ENCODE results near the gene CCL4. TPM values are rescaled to one million over a fixed set of nuclear protein-coding genes. Genes with fewer than 3 reads are reported as not detected.
"Not testable (repeated sequence)": the region's sequence is repeated elsewhere in the genome, so short reads cannot be mapped to it uniquely, and the experiment has no call there.

Gene CCL4
- total RNA-seq, 1 donor from 2014 or later = 7.1 TPM

DNA sequence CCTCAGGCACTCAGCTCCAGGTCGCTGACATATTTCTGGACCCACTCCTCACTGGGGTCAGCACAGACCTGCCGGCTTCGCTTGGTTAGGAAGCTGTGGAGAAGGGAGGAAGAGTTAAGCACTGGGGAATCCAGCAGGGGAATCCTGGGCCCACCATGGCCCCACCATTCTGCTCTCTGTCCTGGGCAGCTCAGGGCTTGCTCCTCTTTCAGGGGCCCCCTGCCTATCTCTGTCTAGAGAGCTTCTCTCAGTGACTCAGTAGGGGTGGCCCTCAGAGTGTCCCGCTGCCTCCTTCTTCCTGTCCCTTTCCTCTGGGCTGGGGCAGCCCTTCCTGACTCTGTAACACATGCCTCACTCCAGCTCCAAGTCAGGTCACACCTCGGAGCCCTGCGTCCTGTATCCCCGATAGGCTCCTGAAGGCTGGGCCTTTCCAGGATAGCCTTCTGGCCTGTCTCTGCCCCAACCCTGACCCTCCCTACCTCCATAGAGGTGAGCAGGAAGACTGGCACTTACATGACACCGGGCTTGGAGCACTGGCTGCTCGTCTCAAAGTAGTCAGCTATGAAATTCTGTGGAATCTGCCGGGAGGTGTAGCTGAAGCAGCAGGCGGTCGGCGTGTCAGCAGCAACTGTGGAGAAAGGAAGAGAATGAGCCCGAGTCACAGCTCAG, 14.8 kb upstream of the CCL4 start:
- no peak for DNase-seq

DNA sequence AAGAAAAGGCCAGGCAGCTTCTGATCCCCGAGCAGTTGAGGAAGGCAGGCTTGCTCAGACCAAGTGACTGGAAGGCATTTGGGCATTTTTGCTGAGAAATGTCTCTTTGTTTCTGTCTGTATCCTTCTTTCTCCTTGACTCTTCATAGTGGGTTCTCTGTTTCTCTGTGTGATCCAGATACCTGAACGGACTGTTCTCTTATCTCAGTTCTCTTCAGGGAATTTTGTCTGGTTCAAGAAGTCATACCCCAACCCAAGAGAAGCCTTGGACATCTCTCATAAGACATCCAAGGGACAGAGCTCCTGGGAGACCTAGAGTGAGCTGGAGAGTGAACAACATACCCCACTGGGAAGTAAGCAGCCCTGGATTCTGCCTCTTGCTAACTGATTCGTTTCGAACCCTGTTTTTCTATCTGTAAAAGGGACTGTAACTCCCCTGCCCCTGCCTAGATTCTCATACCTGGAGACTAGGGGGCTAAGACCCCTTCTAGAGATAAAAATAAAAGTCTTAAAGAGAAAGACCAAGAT, 14.2 kb upstream of the CCL4 start:
- no peak for DNase-seq

GRCh38 chr17:36089888-36090836, 13.5 kb upstream of the CCL4 start, which contains the start of gene CCL3:
TSS of gene CCL3 (minus strand) at chr17:36090143. CDS start at chr17:36090058, 85 bp downstream.
- peak; percentile 4 for DNase-seq

GRCh38 chr17:36092230-36092629, 11.4 kb upstream of the CCL4 start:
- DNase-seq = no peak

GRCh38 chr17:36092715-36093114, 10.9 kb upstream of the CCL4 start:
- not testable (repeated sequence) for DNase-seq

DNA sequence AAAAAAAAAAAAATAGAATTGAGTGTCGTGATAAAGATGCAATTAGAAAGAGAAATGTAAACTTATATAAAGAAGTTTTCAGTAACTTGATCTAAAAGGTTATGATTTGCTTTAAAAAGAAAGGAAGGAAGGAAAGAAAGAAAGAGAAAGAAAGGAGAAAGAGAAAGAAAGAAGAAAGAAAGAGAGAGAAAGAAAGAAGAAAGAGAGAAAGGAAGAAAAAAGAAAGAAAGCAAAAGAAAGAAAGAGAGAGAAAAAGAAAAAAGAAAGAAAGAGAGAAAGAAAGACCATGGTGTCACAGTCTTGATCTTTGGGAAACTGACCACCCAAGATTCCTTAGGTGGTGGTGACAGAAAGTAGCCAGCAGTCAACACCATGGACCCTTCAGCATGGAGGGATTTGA, 9.4 kb upstream of the CCL4 start:
- no peak for DNase-seq

- DNase-seq = no peak
Observed at GRCh38 chr17:36094746-36095145, 8.9 kb upstream of the CCL4 start.

DNA sequence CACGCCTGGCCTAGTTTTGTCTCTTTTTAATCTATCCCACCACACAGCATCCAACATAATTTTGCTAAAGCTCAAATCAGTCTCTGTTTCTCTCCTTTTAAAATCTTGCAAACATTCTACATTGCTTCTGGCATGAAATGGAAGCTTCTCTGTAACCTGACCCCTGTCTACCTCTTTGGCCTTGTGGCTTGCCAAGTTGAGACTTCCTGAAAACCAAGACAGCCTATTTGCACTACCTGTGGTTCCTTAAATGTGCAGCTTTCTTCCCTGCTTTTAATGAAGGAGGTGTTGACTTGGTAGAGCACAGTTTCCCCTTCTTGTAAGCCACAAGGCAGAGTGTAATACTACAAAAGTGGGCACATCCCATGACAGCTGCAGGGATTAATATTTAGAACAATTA, 7.6 kb upstream of the CCL4 start:
- DNase-seq = no peak

GRCh38 chr17:36099004-36099403, 4.6 kb upstream of the CCL4 start:
- not testable (repeated sequence) for DNase-seq

DNA sequence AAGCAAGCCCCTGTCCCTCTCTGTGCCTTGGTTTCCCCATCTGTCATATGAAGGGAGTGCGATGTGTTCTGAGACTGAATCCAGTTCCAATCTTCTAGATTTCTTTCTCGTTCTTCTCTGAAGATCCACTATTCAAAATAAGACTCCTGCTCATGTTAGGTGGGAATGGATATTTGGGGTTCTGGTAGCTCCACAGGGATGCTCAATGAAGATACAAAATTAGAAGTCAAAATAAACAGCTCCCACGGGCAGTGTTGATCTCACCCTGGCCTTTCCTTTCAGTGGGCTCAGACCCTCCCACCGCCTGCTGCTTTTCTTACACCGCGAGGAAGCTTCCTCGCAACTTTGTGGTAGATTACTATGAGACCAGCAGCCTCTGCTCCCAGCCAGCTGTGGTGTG, 619 bp downstream of the CCL4 start:
- not testable (repeated sequence) for DNase-seq

GRCh38 chr17:36104701-36105181, 1.1 kb downstream of the CCL4 start:
- no peak for DNase-seq

- DNase-seq = no peak
Observed at GRCh38 chr17:36105781-36106492, 2.3 kb downstream of the CCL4 start.

- DNase-seq = no peak
Observed at GRCh38 chr17:36106493-36106835, 2.8 kb downstream of the CCL4 start.

GRCh38 chr17:36107660-36108059, 4.0 kb downstream of the CCL4 start:
- DNase-seq = no peak

DNA sequence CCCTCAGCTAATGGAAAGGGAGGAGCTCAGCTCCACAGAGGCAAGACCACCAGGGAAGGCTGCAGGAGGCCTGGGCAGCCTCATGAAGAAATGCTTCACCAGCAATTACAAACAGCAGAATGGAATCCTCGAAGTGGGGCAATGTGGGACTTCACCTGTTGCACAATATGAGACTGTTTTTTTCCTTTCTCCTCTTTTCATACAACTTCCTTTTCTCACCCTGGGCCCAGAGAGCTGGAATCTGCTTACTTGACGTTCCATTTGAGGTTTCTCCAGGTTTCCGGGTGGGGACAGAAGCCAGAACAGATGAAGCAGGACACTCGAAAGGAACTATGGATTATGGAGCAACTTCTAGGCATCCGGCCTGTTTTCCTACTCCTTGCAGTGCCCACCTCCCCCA, 4.6 kb downstream of the CCL4 start:
- not testable (repeated sequence) for DNase-seq

GRCh38 chr17:36111068-36111490, 7.5 kb downstream of the CCL4 start:
- DNase-seq = no peak

GRCh38 chr17:36112572-36112971, 8.9 kb downstream of the CCL4 start:
- DNase-seq = no peak

DNA sequence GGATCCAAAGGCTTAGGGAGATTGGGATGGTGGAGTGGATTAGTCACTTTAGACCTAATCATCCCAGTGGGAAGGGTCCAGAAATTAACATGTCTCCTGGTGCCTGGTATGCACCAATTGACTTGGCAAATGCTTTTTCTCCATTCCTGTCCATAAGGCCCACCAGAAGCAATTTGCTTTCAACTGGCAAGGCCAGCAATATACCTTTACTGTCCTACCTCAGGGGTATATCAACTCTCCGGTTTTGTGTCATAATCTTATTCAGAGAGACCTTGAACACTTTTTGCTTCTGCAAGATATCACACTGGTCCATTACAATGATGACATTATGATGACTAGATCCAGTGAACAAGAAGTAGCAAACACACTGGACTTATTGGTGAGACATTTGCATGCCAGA, 9.5 kb downstream of the CCL4 start:
- not testable (repeated sequence) for DNase-seq

- not testable (repeated sequence) for DNase-seq
Observed at GRCh38 chr17:36114971-36115648, 11.5 kb downstream of the CCL4 start.

DNA sequence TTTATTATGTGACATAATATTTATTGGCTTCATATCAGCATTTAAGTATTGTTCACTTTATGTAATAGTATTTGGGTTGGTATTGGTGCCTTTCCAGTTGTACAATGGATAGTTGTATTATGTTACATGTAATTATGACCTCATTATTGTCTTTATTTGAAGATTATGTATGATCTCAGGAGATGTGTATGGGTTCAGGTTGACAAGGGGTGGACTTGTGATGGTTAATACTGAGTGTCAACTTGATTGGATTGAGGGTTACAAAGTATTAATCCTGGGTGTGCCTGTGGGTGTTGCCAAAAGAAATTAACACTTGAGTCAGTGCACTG, 12.0 kb downstream of the CCL4 start:
- not testable (repeated sequence) for DNase-seq

DNA sequence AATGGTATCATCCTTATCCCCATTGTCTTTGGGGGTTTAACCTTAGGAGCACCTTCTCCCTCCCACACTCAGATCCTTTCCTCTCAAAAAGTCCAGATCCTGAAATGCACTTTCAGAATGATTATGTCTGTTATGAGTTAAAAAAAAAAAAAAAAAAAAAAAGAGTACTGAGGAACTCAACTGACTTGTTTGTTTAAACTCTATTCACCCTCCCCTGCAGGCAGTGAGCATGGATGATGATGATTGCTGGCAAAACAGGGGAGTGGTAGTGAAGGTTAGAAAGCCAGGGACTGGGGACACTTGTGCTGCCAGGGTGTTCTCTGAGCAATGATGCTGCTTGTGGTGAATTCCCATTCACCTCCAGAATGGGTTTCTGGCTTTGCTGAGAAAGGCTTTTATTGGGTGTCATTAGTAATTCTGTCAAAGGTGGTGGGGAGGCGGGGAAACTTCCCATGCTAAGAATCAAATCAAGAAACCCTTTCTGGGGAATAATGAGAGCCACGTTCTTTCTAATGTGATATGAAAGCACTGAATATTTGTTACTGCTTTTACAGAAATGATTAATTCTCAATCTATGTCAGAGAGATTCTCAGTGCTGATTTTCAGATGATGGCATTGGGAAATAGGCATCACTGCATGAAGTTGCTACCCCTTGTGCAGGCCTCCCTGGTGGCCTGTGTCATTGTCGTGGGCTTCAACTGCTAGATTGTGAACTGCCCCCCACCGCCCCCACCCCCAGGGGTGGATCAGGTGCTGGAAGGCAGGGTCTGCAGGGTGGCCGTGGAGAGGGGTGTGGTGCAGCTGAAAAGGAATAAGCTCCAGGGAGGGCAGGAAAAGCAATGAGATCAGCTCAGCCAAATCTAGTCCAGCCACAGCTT, 14.1 kb downstream of the CCL4 start:
- no peak for DNase-seq

Measured in skin of body (tissue), 2 donors.